Measurements from ENCODE around the gene CXCL10. TPM values are rescaled to one million over a fixed set of nuclear protein-coding genes. Genes with fewer than 3 reads are reported as not detected.

CXCL10 gene
- total and polyA plus RNA-seq, 12 donors = 0.28 to 41.4 (median 1.4) TPM; not detected in 1

DNA sequence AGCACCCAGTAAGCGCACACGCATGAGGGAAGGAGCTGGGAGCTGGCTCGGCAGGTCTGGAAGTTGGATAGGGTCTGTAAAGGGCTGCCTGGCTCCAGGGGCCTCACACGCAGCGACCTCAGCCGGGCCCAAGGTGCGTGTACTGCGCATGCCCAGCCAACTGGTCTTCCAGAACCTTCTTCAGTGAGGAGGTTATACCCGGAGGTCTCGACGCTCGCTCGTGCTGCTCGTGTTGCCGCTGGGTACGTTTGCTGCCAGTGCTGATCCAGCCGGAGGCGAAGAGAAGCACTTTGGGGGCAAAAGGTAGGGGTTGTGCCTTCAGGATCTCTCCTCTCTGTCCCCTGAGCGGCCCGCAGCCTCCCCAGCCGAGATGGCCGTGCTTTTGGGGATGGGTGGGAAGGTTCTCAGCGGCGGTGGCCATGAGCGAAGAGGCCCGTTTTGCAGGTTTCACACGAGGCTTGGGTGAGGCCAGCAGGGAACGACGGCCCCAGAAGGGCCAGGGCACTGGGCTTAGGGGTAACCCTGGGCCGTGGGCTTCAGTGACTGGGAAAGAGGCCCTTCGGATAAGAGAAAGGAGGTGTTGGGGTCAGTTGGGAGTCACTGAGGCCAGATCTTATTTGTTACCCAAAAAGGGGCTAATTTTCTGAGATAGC lies 12.2 kb downstream of the CXCL10 start:
- TF ChIP-seq POLR2A (IDR thresholded peaks at IDR 0.05) = no peak
- TF ChIP-seq, protein P1, sequence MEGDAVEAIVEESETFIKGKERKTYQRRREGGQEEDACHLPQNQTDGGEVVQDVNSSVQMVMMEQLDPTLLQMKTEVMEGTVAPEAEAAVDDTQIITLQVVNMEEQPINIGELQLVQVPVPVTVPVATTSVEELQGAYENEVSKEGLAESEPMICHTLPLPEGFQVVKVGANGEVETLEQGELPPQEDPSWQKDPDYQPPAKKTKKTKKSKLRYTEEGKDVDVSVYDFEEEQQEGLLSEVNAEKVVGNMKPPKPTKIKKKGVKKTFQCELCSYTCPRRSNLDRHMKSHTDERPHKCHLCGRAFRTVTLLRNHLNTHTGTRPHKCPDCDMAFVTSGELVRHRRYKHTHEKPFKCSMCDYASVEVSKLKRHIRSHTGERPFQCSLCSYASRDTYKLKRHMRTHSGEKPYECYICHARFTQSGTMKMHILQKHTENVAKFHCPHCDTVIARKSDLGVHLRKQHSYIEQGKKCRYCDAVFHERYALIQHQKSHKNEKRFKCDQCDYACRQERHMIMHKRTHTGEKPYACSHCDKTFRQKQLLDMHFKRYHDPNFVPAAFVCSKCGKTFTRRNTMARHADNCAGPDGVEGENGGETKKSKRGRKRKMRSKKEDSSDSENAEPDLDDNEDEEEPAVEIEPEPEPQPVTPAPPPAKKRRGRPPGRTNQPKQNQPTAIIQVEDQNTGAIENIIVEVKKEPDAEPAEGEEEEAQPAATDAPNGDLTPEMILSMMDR (IDR thresholded peaks at IDR 0.05) = no peak
- DNase-seq = no peak
- intact Hi-C loops (cut with DNase I) = no loop called here
- Histone ChIP-seq H3K9me3 (replicated peaks in 1 of 3) (no peaks in the 10 kb centered on the region), H3K27me3 (no peaks in the 10 kb centered on the region), H3K36me3 (replicated peaks in 1 of 2) (no peaks in the 10 kb centered on the region), H3K4me1 (replicated peaks in 1 of 2) (no peaks in the 10 kb centered on the region), H3K27ac (peak overlapping the region in 4 of 5 donors; percentile 14 to 74 (median 48)), H3K4me3 (no peak overlapping the region)
- WGBS, 4 donors = 87 to 94% (median 92%) methylated on average over 13 to 31 of the region's 31 CpGs

DNA sequence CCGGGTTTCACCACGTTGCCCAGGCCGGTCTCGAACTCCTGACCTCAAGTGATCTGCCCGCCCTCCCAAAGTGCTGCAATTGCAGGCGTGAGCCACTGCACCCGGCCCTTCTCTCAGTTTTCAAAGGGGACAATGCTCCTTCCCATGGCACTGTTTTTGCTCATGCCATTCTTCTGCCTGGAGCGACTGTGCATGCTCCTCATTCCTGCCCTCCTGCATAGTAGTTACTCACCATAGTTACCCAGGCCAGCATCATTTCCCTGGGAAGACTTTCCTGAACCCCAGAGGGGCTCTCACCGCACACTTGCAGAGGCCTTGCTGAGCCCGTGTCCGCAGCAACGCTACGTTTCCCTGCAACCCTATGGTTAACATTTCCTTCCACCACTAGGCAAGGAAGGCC lies 12.7 kb downstream of the CXCL10 start:
- H3K27ac ChIP-seq = no peak overlapping the region
- TF ChIP-seq, protein P1 (IDR thresholded peaks at IDR 0.05) = no peak
- TF ChIP-seq POLR2A (IDR thresholded peaks at IDR 0.05) = no peak

DNA sequence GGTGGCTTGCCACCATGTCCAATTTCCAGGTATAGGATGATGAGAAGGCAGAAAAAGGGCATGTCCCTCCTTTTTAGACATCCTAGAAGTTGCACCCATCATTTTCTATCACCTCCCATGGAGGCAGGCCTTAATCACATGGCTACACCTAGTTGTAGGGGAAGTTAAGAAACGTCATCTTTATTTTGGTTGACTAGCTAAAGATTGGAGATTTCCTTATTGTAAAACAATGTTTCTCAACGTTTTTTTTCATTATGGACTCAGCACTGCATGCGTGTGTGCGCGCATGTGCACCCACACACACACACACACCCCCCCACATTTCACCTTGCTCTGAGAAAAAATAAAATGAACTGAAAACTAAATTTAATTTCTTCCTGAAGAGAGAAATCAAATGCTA lies 14.0 kb downstream of the CXCL10 start:
- intact Hi-C loops (cut with DNase I) = no loop called here
- Histone ChIP-seq H3K36me3 (replicated peaks in 1 of 2) (no peaks in the 10 kb centered on the region), H3K4me3 (no peak overlapping the region), H3K27me3 (no peaks in the 10 kb centered on the region), H3K4me1 (replicated peaks in 1 of 2) (no peaks in the 10 kb centered on the region), H3K27ac (no peak overlapping the region), H3K9me3 (replicated peaks in 1 of 3) (no peaks in the 10 kb centered on the region)
- DNase-seq = no peak
- 75 to 83% (median 75%) methylated on average over 5 of the region's 5 CpGs for WGBS, 4 donors
- no peak for TF ChIP-seq POLR2A (IDR thresholded peaks at IDR 0.05)
- TF ChIP-seq, protein P1 (IDR thresholded peaks at IDR 0.05) = no peak

More for the DNA sequence above, 12.7 kb downstream of the CXCL10 start:
- no peak overlapping the region for H3K4me3 ChIP-seq
- H3K36me3 ChIP-seq (replicated peaks in 1 of 2) = no peaks in the 10 kb centered on the region
- H3K27me3 ChIP-seq = no peaks in the 10 kb centered on the region
- DNase-seq = no peak
- 85 to 93% (median 88%) methylated on average over 12 to 13 of the region's 13 CpGs for WGBS, 4 donors
- intact Hi-C loops (cut with DNase I) = no loop called here
- H3K9me3 ChIP-seq (replicated peaks in 1 of 3) = no peaks in the 10 kb centered on the region
- no peaks in the 10 kb centered on the region for H3K4me1 ChIP-seq (replicated peaks in 1 of 2)

DNA sequence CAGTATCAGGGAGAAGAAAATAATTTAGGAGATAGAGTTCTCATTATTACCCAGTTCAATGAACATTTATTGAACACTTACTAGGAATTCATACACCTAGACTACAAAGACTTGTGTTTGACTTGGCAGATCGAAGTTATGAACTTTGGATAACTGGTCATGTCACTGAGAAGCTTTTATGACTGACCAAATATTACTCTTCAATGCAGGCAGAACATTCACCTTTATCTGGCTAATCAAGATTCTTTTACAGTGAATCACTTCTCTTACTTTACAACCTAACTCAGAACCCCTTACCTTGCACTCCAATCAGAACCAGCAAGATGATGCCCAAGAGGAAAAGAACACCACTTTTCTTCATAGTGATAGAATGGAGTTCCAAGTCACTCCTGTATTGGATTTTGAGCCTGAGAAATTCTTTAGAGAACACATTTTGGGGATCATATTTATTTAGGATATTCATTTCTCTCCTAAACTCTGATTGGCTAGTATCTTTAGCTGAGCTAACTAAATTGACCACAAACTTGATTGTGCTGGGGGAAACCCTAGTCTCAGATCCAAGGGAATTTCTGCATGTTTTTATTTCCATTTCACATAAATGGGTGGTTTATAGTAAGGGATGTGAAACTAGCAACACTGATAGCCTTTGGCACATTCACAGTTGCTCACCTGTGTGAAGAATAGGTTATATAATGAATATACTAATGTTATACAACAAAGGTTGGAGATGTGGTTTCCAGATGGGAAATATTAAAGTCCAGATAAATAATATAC lies 16.0 kb downstream of the CXCL10 start, which contains the start of gene CXCL9:
CXCL9 (minus strand) TSS at position 421 of the 774 bp plus-strand sequence; CDS start at position 361, 60 bp downstream.
- Histone ChIP-seq H3K4me1 (replicated peaks in 1 of 2) (no peaks in the 10 kb centered on the region), H3K9me3 (replicated peaks in 1 of 3) (no peaks in the 10 kb centered on the region), H3K36me3 (replicated peaks in 1 of 2) (no peaks in the 10 kb centered on the region), H3K27me3 (no peaks in the 10 kb centered on the region), H3K27ac (no peak within 1 kb of the TSS), H3K4me3 (no peak within 1 kb of the TSS)
- 50 to 73% (median 68%) methylated on average over 1 of the region's 1 CpG for WGBS, 4 donors
- TF ChIP-seq POLR2A (IDR thresholded peaks at IDR 0.05) = no peak
- TF ChIP-seq, protein P1 (IDR thresholded peaks at IDR 0.05) = no peak
- DNase-seq = no peak
- intact Hi-C loops (cut with DNase I) = no loop called here
